Gastrocnemius medialis (tissue), 4 donors: ENCODE data around the gene UGGT2. TPM values are rescaled to one million over a fixed set of nuclear protein-coding genes. Genes with fewer than 3 reads are reported as not detected.

Experiments
- ATAC-seq, 2 donors: fragments of 150-250 bp; one replicate each; pipeline ENCODE4 v1.9.1; 2016
- DNase-seq, 2 donors: peaks; one replicate each; pipeline ENCODE4 v3.0.0-alpha.2; 2019
- H3K27ac ChIP-seq, 4 donors: fragments of 200-600 bp; sonication (generic); 1 replicate in 1 of 4; 2 replicates in 3 of 4; pipeline ENCODE4 v1.5.1; 2016 to 2018; ENCODE audit warnings: mild to moderate bottlenecking in 2 of 4, moderate library complexity in 1 of 4
- H3K27me3 ChIP-seq, 3 donors: fragments of 200-600 bp; sonication (generic) in 2 of 3; 1 replicate in 1 of 3; 2 replicates in 2 of 3; pipeline versions ENCODE4 v1.5.1 to v1.6.0; 2016 to 2019; ENCODE audit warnings: mild to moderate bottlenecking in 1 of 3, moderate library complexity in 1 of 3
- H3K36me3 ChIP-seq, 2 donors: fragments of 200-600 bp; sonication (generic) in 1 of 2; one replicate each; pipeline ENCODE4 v1.5.1; 2017 to 2018
- H3K4me1 ChIP-seq, 2 donors: fragments of 200-600 bp; sonication (generic) in 1 of 2; one replicate each; pipeline ENCODE4 v1.5.1; 2016 to 2017; ENCODE audit warnings: mild to moderate bottlenecking in 2 of 2
- H3K4me3 ChIP-seq, 4 donors: fragments of 200-600 bp; sonication (generic) in 3 of 4; 1 replicate in 1 of 4; 2 replicates in 3 of 4; pipeline ENCODE4 v1.5.1; 2016 to 2019; ENCODE audit warnings: mild to moderate bottlenecking in 2 of 4
- H3K9me3 ChIP-seq, 3 donors: fragments of 200-600 bp; sonication (generic) in 2 of 3; 1 replicate in 1 of 3; 2 replicates in 2 of 3; pipeline ENCODE4 v1.5.1; 2016 to 2019
- CTCF ChIP-seq, 5 experiments: fragments of 450-650 bp in 3 of 5; fragments of 200-600 bp in 2 of 5; sonication (generic) in 2 of 5; IDR thresholded peaks in 4 of 5; conservative IDR thresholded peaks in 1 of 5; 1 replicate in 4 of 5; 2 replicates in 1 of 5; pipeline ENCODE4 v1.5.1; 2016 to 2019; ENCODE audit warnings: antibody characterized with exemption in 5 of 5, mild to moderate bottlenecking in 3 of 5, moderate library complexity in 3 of 5
- POLR2A ChIP-seq, 2 donors: fragments of 450-650 bp; IDR thresholded peaks; one replicate each; pipeline ENCODE4 v1.6.1; 2017; ENCODE audit warnings: antibody characterized with exemption in 2 of 2, mild to moderate bottlenecking in 2 of 2, moderate library complexity in 2 of 2
- in situ Hi-C, 4 donors: fragments of 200-750 bp; cut with MboI; loops; one replicate each; pipeline versions ENCODE4 v1.15.0 to v1.8.0; 2017; ENCODE audit warnings: low sequenced_read_pairs in 4 of 4
- intact Hi-C: fragments of 100-400 bp; cut with DNase I; formaldehyde crosslinking; loops from one replicate; pipeline ENCODE4 v1.15.1; 2023; ENCODE audit warnings: low total_unique reads
- total RNA-seq, 4 donors: library from RNA; depleted of rRNA; stranded (reverse); fragments of >200 nt; gene quantifications; one replicate each; pipeline versions ENCODE4 v1.1.0 to v1.2.3, GENCODE V29; 2016

UGGT2 gene
- total RNA-seq, 4 donors from 2014 or later, result 4.0 to 10.6 (median 6.8) TPM

GRCh38 chr13:95880331-95880730 is 172.9 kb downstream of the UGGT2 start:
- Histone ChIP-seq H3K27ac (no peak overlapping the region), H3K27me3 (no peaks in the 10 kb centered on the region), H3K4me3 (no peak overlapping the region), H3K9me3 (no peaks in the 10 kb centered on the region), H3K4me1 (no peaks in the 10 kb centered on the region), H3K36me3 (peaks cover 0 to 12% of the 10 kb centered on the region in 2 donors)
- ATAC-seq (no peak), DNase-seq (no peak)
- in situ Hi-C loops, result no loop called here
- intact Hi-C loops, result no loop called here
- TF ChIP-seq POLR2A (IDR thresholded peaks at IDR 0.05) (no peak), CTCF (IDR thresholded peaks at IDR 0.05 in 4 of 5, conservative IDR thresholded peaks at IDR 0.05 in 1 of 5) (no peak)

GRCh38 chr13:95874286-95874685 is 178.9 kb downstream of the UGGT2 start:
- H3K27ac ChIP-seq, result no peak overlapping the region
- no peak for DNase-seq
- no peaks in the 10 kb centered on the region for H3K9me3 ChIP-seq
- TF ChIP-seq CTCF (IDR thresholded peaks at IDR 0.05 in 4 of 5, conservative IDR thresholded peaks at IDR 0.05 in 1 of 5) (no peak), POLR2A (IDR thresholded peaks at IDR 0.05) (no peak)
- H3K4me3 ChIP-seq, result no peak overlapping the region
- H3K27me3 ChIP-seq, result no peaks in the 10 kb centered on the region
- ATAC-seq, result no peak
- intact Hi-C loops (no loop called here), in situ Hi-C loops (no loop called here)
- H3K36me3 ChIP-seq, result peaks cover 0 to 5% of the 10 kb centered on the region in 2 donors
- no peaks in the 10 kb centered on the region for H3K4me1 ChIP-seq

GRCh38 chr13:95870421-95870820 is 182.8 kb downstream of the UGGT2 start:
- TF ChIP-seq CTCF (IDR thresholded peaks at IDR 0.05 in 4 of 5, conservative IDR thresholded peaks at IDR 0.05 in 1 of 5) (no peak), POLR2A (IDR thresholded peaks at IDR 0.05) (no peak)
- in situ Hi-C loops, result no loop called here

GRCh38 chr13:95865080-95865615 is 188.1 kb downstream of the UGGT2 start:
- no peak overlapping the region for H3K27ac ChIP-seq
- H3K4me3 ChIP-seq, result no peak overlapping the region
- peaks cover 0 to 9% of the 10 kb centered on the region in 2 donors for H3K36me3 ChIP-seq
- DNase-seq (no peak), ATAC-seq (no peak)
- no peak for TF ChIP-seq CTCF (IDR thresholded peaks at IDR 0.05 in 4 of 5, conservative IDR thresholded peaks at IDR 0.05 in 1 of 5)
- no peak for TF ChIP-seq POLR2A (IDR thresholded peaks at IDR 0.05)
- H3K27me3 ChIP-seq, result no peaks in the 10 kb centered on the region
- no peaks in the 10 kb centered on the region for H3K9me3 ChIP-seq
- no peaks in the 10 kb centered on the region for H3K4me1 ChIP-seq
- in situ Hi-C loops (no loop called here), intact Hi-C loops (no loop called here)

More at GRCh38 chr13:95870421-95870820, 182.8 kb downstream of the UGGT2 start:
- Histone ChIP-seq H3K9me3 (no peaks in the 10 kb centered on the region), H3K27ac (no peak overlapping the region), H3K4me3 (no peak overlapping the region), H3K36me3 (no peaks in the 10 kb centered on the region), H3K27me3 (no peaks in the 10 kb centered on the region), H3K4me1 (no peaks in the 10 kb centered on the region)
- intact Hi-C loops, result no loop called here
- no peak for DNase-seq
- no peak for ATAC-seq

- no peak for DNase-seq
- H3K36me3 ChIP-seq, result peaks cover 0 to 9% of the 10 kb centered on the region in 2 donors
- TF ChIP-seq CTCF (IDR thresholded peaks at IDR 0.05 in 4 of 5, conservative IDR thresholded peaks at IDR 0.05 in 1 of 5) (no peak), POLR2A (IDR thresholded peaks at IDR 0.05) (no peak)
- H3K9me3 ChIP-seq, result no peaks in the 10 kb centered on the region
- H3K4me3 ChIP-seq, result no peak overlapping the region
- ATAC-seq, result no peak
- H3K27ac ChIP-seq, result no peak overlapping the region
- intact Hi-C loops, result no loop called here
- H3K27me3 ChIP-seq, result no peaks in the 10 kb centered on the region
- no peaks in the 10 kb centered on the region for H3K4me1 ChIP-seq
- in situ Hi-C loops, result no loop called here
Observed at GRCh38 chr13:95862408-95862807, 190.8 kb downstream of the UGGT2 start.
